Mesenchymal stem cell (in vitro differentiated cells and primary cell): ENCODE results near the gene BCL7C.
A peak's percentile ranks its signal among the peaks of the same experiment; 100 is the strongest.

Experiments used
- DNase-seq: peaks from one replicate; pipeline ENCODE4 v3.0.0-alpha.2; 2013
- H2AFZ ChIP-seq: one replicate; pipeline ENCODE4 v1.6.1; 2013; ENCODE audit warnings: low read depth, mild to moderate bottlenecking, control low read depth, inconsistent platforms, low read length, moderate library complexity
- H2AK5ac ChIP-seq: 2 replicates; pipeline ENCODE4 v1.6.1; 2013; ENCODE audit warnings: low read length, moderate library complexity, mild to moderate bottlenecking, inconsistent platforms; ENCODE audit not compliant: severe bottlenecking
- H2BK120ac ChIP-seq: one replicate; pipeline ENCODE4 v1.6.1; 2013; ENCODE audit warnings: low read depth, mild to moderate bottlenecking, inconsistent platforms, low read length, moderate library complexity
- H2BK12ac ChIP-seq, 2 experiments: one replicate each; pipeline ENCODE4 v1.6.1; 2013; ENCODE audit warnings: inconsistent platforms in 2 of 2, low read length in 2 of 2, mild to moderate bottlenecking in 2 of 2, moderate library complexity in 2 of 2, control low read depth in 1 of 2
- H2BK15ac ChIP-seq: one replicate; pipeline ENCODE4 v1.6.1; 2013; ENCODE audit warnings: mild to moderate bottlenecking, low read depth, inconsistent platforms; ENCODE audit not compliant: poor library complexity, severe bottlenecking
- H2BK5ac ChIP-seq: 2 replicates; pipeline ENCODE4 v1.6.1; 2013; ENCODE audit warnings: low read depth, mild to moderate bottlenecking, low read length, control low read depth, inconsistent platforms; ENCODE audit not compliant: poor library complexity, severe bottlenecking
- H3K14ac ChIP-seq, 2 experiments: one replicate each; pipeline ENCODE4 v1.6.1; 2013; ENCODE audit warnings: inconsistent platforms in 2 of 2, low read length in 2 of 2, control low read depth in 1 of 2, mild to moderate bottlenecking in 1 of 2, moderate library complexity in 1 of 2
- H3K18ac ChIP-seq, 2 experiments: one replicate each; pipeline ENCODE4 v1.6.1; 2013; ENCODE audit warnings: inconsistent platforms in 2 of 2, low read length in 2 of 2, control low read depth in 1 of 2, low read depth in 1 of 2, mild to moderate bottlenecking in 1 of 2
- H3K23ac ChIP-seq, 2 experiments: one replicate each; pipeline ENCODE4 v1.6.1; 2013; ENCODE audit warnings: inconsistent platforms in 2 of 2, low read length in 2 of 2, mild to moderate bottlenecking in 2 of 2, moderate library complexity in 2 of 2, control low read depth in 1 of 2
- H3K27ac ChIP-seq: 2 replicates; pipeline ENCODE4 v1.5.1; 2013; ENCODE audit warnings: mild to moderate bottlenecking, moderate library complexity, low read length, control low read depth, inconsistent platforms; ENCODE audit not compliant: poor library complexity, severe bottlenecking
- H3K27me3 ChIP-seq, 2 experiments: 2 replicates each; pipeline versions ENCODE4 v1.6.1 to v1.7.0; 2013; ENCODE audit warnings: low read length in 2 of 2, mild to moderate bottlenecking in 2 of 2, moderate library complexity in 2 of 2, control low read depth in 1 of 2, inconsistent platforms in 1 of 2; ENCODE audit not compliant: control insufficient read depth in 1 of 2, insufficient read depth in 1 of 2
- H3K36me3 ChIP-seq, 2 experiments: 2 replicates each; pipeline versions ENCODE4 v1.6.1 to v1.7.0; 2013; ENCODE audit warnings: low read length in 2 of 2, control low read depth in 1 of 2, inconsistent platforms in 1 of 2, low read depth in 1 of 2, mild to moderate bottlenecking in 1 of 2; ENCODE audit not compliant: insufficient read depth in 2 of 2, control insufficient read depth in 1 of 2
- H3K4ac ChIP-seq, 2 experiments: one replicate each; pipeline ENCODE4 v1.6.1; 2013; ENCODE audit warnings: inconsistent platforms in 2 of 2, low read length in 2 of 2, mild to moderate bottlenecking in 2 of 2, moderate library complexity in 2 of 2, control low read depth in 1 of 2, low read depth in 1 of 2
- H3K4me1 ChIP-seq: 2 replicates; pipeline ENCODE4 v1.6.1; 2013; ENCODE audit warnings: low read depth, low read length, control low read depth; ENCODE audit not compliant: control insufficient read depth, insufficient read depth
- H3K4me2 ChIP-seq: 2 replicates; pipeline ENCODE4 v1.6.1; 2013; ENCODE audit warnings: low read length, mild to moderate bottlenecking, inconsistent platforms; ENCODE audit not compliant: poor library complexity, severe bottlenecking
- H3K4me3 ChIP-seq, 2 experiments: 2 replicates each; pipeline versions ENCODE4 v1.5.1 to v1.7.0; 2013; ENCODE audit warnings: low read length in 2 of 2, mild to moderate bottlenecking in 2 of 2, control low read depth in 1 of 2, low read depth in 1 of 2; ENCODE audit not compliant: insufficient read depth in 1 of 2
- H3K79me1 ChIP-seq: replicated peaks from 2 replicates; pipeline ENCODE4 v1.6.1; 2013; ENCODE audit warnings: mild to moderate bottlenecking, control low read depth, low read length, inconsistent platforms; ENCODE audit not compliant: poor library complexity, severe bottlenecking
- H3K9ac ChIP-seq: 2 replicates; pipeline ENCODE4 v1.7.0; 2013; ENCODE audit warnings: mild to moderate bottlenecking, low read length, moderate library complexity
- H3K9me3 ChIP-seq: 2 replicates; pipeline ENCODE4 v1.7.0; 2013; ENCODE audit warnings: mild to moderate bottlenecking, low read length; ENCODE audit not compliant: control insufficient read depth
- H4K8ac ChIP-seq: one replicate; pipeline ENCODE4 v1.6.1; 2013; ENCODE audit warnings: inconsistent platforms, mild to moderate bottlenecking, low read length, moderate library complexity
- H4K91ac ChIP-seq: one replicate; pipeline ENCODE4 v1.6.1; 2013; ENCODE audit warnings: mild to moderate bottlenecking, low read length, inconsistent platforms
- WGBS: methylation state at CpG from one replicate; pipeline ENCODE4 v1.1.7; 2013; ENCODE audit warnings: mixed read lengths; 5-methylcytosine and 5-hydroxymethylcytosine counted together

BCL7C gene

DNA sequence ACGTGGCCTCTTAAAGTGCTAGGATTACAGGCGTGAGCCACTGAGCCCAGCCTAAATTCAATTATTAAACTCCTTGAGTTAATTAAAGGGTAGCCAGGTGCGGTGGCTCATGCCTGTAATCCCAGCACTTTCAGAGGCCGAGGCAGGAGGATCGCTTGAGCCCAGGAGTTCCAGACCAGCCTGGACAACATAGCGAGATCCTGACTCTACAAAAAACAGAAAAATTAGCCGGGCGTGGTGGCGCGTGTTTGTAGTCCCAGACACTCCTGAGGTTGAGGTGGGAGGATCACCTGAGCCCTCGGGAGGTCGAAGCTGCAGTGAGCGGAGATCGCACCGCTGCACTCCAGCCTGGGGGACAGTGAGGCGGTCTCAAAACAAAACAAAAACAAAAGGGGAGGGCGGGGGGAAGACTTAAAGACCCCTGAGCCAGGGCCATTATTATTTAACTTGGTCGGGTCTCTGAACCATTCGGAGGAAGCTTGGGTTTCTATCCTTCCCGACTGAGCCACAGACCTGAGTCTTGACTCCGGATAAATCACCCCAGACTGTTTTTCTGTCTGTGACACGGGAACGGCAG is 19.5 kb downstream of the BCL7C start:
- Histone ChIP-seq H3K18ac (peak overlapping the region; percentile 76 to 95), H3K4me2 (peak overlapping the region; percentile 70), H2BK120ac (no peak overlapping the region), H3K79me1 (peaks cover 17% of the 10 kb centered on the region), H2BK5ac (no peak overlapping the region), H3K14ac (no peak overlapping the region), H4K8ac (peak overlapping the region; percentile 46), H3K23ac (no peak overlapping the region), H3K27me3 (no peaks in the 10 kb centered on the region), H3K9me3 (no peaks in the 10 kb centered on the region), H4K91ac (no peak overlapping the region), H2BK12ac (no peak overlapping the region), H3K4me1 (peaks cover 15% of the 10 kb centered on the region), H2AK5ac (no peak overlapping the region), H3K4ac (peak overlapping the region in 1 of 2 experiments; percentile 32), H3K4me3 (peak overlapping the region; percentile 69 to 87), H3K36me3 (peaks cover 11 to 19% of the 10 kb centered on the region in 2 experiments), H2BK15ac (no peak overlapping the region), H2AFZ (peak overlapping the region; percentile 66), H3K9ac (peak overlapping the region; percentile 95), H3K27ac (peak overlapping the region; percentile 39)
- no peak for DNase-seq
- WGBS = 46% methylated on average over 23 of the region's 23 CpGs

DNA sequence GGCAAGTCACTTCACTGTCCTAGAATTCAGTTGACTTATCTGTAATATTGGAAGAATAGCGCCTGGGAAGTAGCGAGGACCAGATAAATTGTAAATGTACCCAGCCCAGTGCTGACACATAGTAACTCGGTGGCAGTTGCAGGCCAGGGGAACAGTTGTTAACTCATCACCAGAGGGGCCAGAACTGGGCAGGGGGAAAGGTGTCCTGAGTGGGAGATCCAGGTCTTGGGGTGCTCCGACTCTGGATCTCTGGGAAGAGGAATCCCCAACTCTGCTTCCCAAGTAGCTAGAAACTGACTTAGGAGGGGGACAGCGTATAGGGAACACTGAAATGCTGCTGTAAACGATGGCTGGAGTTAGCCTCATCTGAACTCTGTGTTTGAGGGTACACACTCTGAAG is 23.0 kb downstream of the BCL7C start:
- Histone ChIP-seq H3K4me2 (no peak overlapping the region), H3K79me1 (peaks cover 11% of the 10 kb centered on the region), H2BK120ac (no peak overlapping the region), H3K4me1 (peaks cover 7% of the 10 kb centered on the region), H2AK5ac (no peak overlapping the region), H3K14ac (no peak overlapping the region), H3K27me3 (no peaks in the 10 kb centered on the region), H4K8ac (no peak overlapping the region), H3K9ac (no peak overlapping the region), H3K27ac (no peak overlapping the region), H2BK5ac (no peak overlapping the region), H2BK15ac (no peak overlapping the region), H3K9me3 (no peaks in the 10 kb centered on the region), H3K36me3 (peaks cover 6 to 12% of the 10 kb centered on the region in 2 experiments), H3K4ac (no peak overlapping the region), H2BK12ac (no peak overlapping the region), H4K91ac (no peak overlapping the region), H3K18ac (no peak overlapping the region), H2AFZ (no peak overlapping the region), H3K4me3 (no peak overlapping the region), H3K23ac (no peak overlapping the region)
- 95% methylated on average over 6 of the region's 6 CpGs for WGBS
- no peak for DNase-seq

DNA sequence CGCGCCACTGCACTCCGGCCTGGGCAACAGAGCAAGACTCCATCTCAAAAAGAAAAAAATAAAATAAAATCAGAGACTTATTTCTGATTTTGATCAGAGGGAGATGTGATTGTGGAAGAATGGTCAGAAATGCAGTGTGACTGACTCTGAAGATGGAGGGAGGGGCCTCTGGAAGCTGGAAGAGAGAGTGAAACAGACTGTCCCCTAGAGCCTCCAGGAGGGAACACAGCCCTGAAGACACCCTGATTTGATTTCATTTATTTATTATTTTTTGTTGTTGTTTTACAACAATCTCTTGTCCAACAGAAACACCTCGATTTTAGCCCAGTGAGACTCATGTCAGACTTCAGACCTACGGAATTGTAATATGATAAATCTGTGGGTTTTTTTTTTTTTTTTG is 26.1 kb downstream of the BCL7C start:
- Histone ChIP-seq H2BK15ac (no peak overlapping the region), H3K9me3 (peaks cover 2% of the 10 kb centered on the region), H4K8ac (no peak overlapping the region), H2AFZ (no peak overlapping the region), H3K79me1 (peaks cover 5% of the 10 kb centered on the region), H3K23ac (no peak overlapping the region), H3K4me1 (no peaks in the 10 kb centered on the region), H3K4me3 (no peak overlapping the region), H3K18ac (no peak overlapping the region), H3K27ac (no peak overlapping the region), H3K9ac (no peak overlapping the region), H3K4me2 (no peak overlapping the region), H2BK5ac (no peak overlapping the region), H3K27me3 (no peaks in the 10 kb centered on the region), H3K4ac (no peak overlapping the region), H3K36me3 (peaks cover 6 to 8% of the 10 kb centered on the region in 2 experiments), H4K91ac (no peak overlapping the region), H2AK5ac (no peak overlapping the region), H2BK12ac (no peak overlapping the region), H2BK120ac (no peak overlapping the region), H3K14ac (no peak overlapping the region)
- WGBS = 97% methylated on average over 2 of the region's 5 CpGs
- DNase-seq = peak; percentile 45

DNA sequence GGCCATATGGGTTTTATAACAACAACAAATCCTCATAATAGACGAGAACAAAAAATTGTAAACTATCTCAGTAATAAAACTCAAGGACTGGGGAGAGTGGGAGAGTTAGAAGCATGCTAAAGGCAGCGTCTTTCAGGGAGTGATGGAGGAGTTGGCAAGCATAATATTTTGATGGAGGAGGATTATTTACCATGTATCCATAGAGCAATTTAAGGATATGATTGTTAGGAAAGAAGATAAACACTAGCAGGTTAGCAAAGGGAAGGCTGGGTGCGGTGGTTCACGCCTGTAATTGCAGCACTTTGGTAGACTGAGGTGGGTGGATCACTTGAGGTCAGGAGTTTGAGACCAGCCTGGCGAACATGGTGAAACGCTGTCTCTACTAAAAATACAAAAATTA is 27.8 kb downstream of the BCL7C start:
- Histone ChIP-seq H3K36me3 (no peaks in the 10 kb centered on the region), H3K27ac (no peak overlapping the region), H3K79me1 (no peaks in the 10 kb centered on the region), H3K4ac (no peak overlapping the region), H3K4me2 (no peak overlapping the region), H2BK12ac (no peak overlapping the region), H3K27me3 (no peaks in the 10 kb centered on the region), H3K9me3 (peaks cover 2% of the 10 kb centered on the region), H3K9ac (no peak overlapping the region), H2AFZ (no peak overlapping the region), H2BK5ac (no peak overlapping the region), H3K4me3 (no peak overlapping the region), H4K91ac (no peak overlapping the region), H4K8ac (no peak overlapping the region), H2BK120ac (no peak overlapping the region), H3K4me1 (no peaks in the 10 kb centered on the region), H2BK15ac (no peak overlapping the region), H3K18ac (no peak overlapping the region), H3K23ac (no peak overlapping the region), H3K14ac (no peak overlapping the region), H2AK5ac (no peak overlapping the region)
- no peak for DNase-seq
- WGBS = 73% methylated on average over 5 of the region's 6 CpGs
